OCI-LY7 (cell line): ENCODE data around the gene ZNF202. TPM values are rescaled to one million over a fixed set of nuclear protein-coding genes. Genes with fewer than 3 reads are reported as not detected.

ENCODE experiments used
- BruUV-seq: library from RNA; stranded (reverse); fragments of 400-500 nt; replicated peaks from 2 replicates; lab custom pipeline; 2021; lab: Mats Ljungman, UMichigan
- CTCF ChIA-PET: fragments of 300-600 bp; sonication (Branson Sonifier 250); formaldehyde crosslinking; loops from one replicate; lab custom pipeline; 2022; ENCODE audit warnings: antibody characterized with exemption; ENCODE audit not compliant: unreplicated experiment; lab: Charles Lee
- POLR2A ChIA-PET: fragments of 300-600 bp; sonication (Branson Sonifier 250); formaldehyde crosslinking; loops from one replicate; lab custom pipeline; 2022; ENCODE audit warnings: antibody characterized with exemption; lab: Charles Lee
- DNase-seq: peaks from one replicate; pipeline ENCODE4 v3.0.0-alpha.2; 2015; ENCODE audit warnings: low spot score
- H2AFZ ChIP-seq: fragments of 200-600 bp; sonication (generic), shearing (Covaris generic); 2 replicates; pipeline ENCODE4 v1.6.1; 2014; ENCODE audit warnings: mild to moderate bottlenecking, antibody characterized with exemption, low read length, moderate library complexity
- H3K27ac ChIP-seq: fragments of 200-600 bp; sonication (generic); 2 replicates; pipeline ENCODE4 v1.5.1; 2014; ENCODE audit warnings: mixed run types, low read depth, mild to moderate bottlenecking, moderate library complexity, low read length, inconsistent platforms; ENCODE audit not compliant: poor library complexity, severe bottlenecking
- H3K36me3 ChIP-seq: fragments of 200-600 bp; sonication (generic); 2 replicates; pipeline ENCODE4 v1.6.1; 2014; ENCODE audit warnings: mild to moderate bottlenecking, antibody characterized with exemption, low read length, moderate library complexity, mixed read lengths; ENCODE audit not compliant: insufficient read depth
- H3K4me1 ChIP-seq: fragments of 200-600 bp; sonication (generic); 2 replicates; pipeline ENCODE4 v1.5.1; 2014; ENCODE audit warnings: mild to moderate bottlenecking, low read length; ENCODE audit not compliant: insufficient read depth, poor library complexity, severe bottlenecking
- H3K4me2 ChIP-seq: fragments of 200-600 bp; sonication (generic); 2 replicates; pipeline ENCODE4 v1.6.1; 2014; ENCODE audit warnings: mild to moderate bottlenecking, low read length
- H3K4me3 ChIP-seq: fragments of 200-600 bp; sonication (generic); 2 replicates; pipeline ENCODE4 v1.5.1; 2014; ENCODE audit warnings: mild to moderate bottlenecking, low read depth, low read length; ENCODE audit not compliant: poor library complexity, severe bottlenecking
- H3K79me2 ChIP-seq: fragments of 200-600 bp; sonication (generic); 2 replicates; pipeline ENCODE4 v1.6.1; 2016; ENCODE audit warnings: low read depth, mild to moderate bottlenecking, low read length, moderate library complexity, mixed read lengths; ENCODE audit not compliant: insufficient read depth
- H3K9me2 ChIP-seq: fragments of 200-600 bp; sonication (generic); 2 replicates; pipeline ENCODE4 v1.6.1; 2016; ENCODE audit warnings: mild to moderate bottlenecking, low read length, mixed read lengths; ENCODE audit not compliant: insufficient read depth
- H3K9me3 ChIP-seq: fragments of 200-600 bp; sonication (generic); 2 replicates; pipeline ENCODE4 v1.6.1; 2014; ENCODE audit warnings: mild to moderate bottlenecking, mixed run types, low read length, mixed read lengths
- H4K20me1 ChIP-seq: fragments of 200-600 bp; sonication (generic); 2 replicates; pipeline ENCODE4 v1.6.1; 2014; ENCODE audit warnings: mild to moderate bottlenecking, antibody characterized with exemption, low read length, moderate library complexity, mixed read lengths; ENCODE audit not compliant: insufficient read depth
- CTCF ChIP-seq: fragments of 200-600 bp; sonication (generic); conservative IDR thresholded peaks from 2 replicates; pipeline ENCODE4 v1.5.1; 2014; ENCODE audit warnings: mild to moderate bottlenecking, antibody characterized with exemption, low read length, moderate library complexity, mixed read lengths
- EZH2phosphoT487 ChIP-seq: fragments of 200-600 bp; sonication (generic); IDR thresholded peaks from 2 replicates; pipeline ENCODE4 v1.6.1; 2018; ENCODE audit warnings: low read depth, borderline replicate concordance, mild to moderate bottlenecking, mixed run types, antibody characterized with exemption, low read length, moderate library complexity, mixed read lengths
- intact Hi-C: fragments of 100-400 bp; cut with micrococcal nuclease; formaldehyde crosslinking; loops from one replicate; pipeline ENCODE4 v1.10.0; 2022; ENCODE audit not compliant: unreplicated experiment
- total RNA-seq, 2 experiments: library from RNA; depleted of rRNA in 1 of 2; stranded (reverse); fragments of >200 nt in 1 of 2; shearing (Covaris generic) in 1 of 2; gene quantifications; 2 replicates each; pipeline ENCODE4 v1.2.3, GENCODE V29; 2014 to 2022

ZNF202 gene
- total RNA-seq, 2 experiments from 2014 or later, result 15.5 to 19.6 TPM

- Histone ChIP-seq H2AFZ (no peak overlapping the region), H3K4me1 (no peaks in the 10 kb centered on the region), H3K4me2 (no peak overlapping the region), H3K4me3 (no peak overlapping the region), H3K27ac (no peak overlapping the region), H3K9me2 (0 out of 2 replicates have a peak, but pooled peaks cover 3% of the 10 kb centered on the region), H4K20me1 (no peaks in the 10 kb centered on the region), H3K9me3 (no peaks in the 10 kb centered on the region), H3K36me3 (no peaks in the 10 kb centered on the region), H3K79me2 (no peaks in the 10 kb centered on the region)
- ChIA-PET POLR2A (no interaction called here), CTCF (no interaction called here)
- intact Hi-C loops, result no loop called here
- TF ChIP-seq EZH2phosphoT487 (no peak), CTCF (no peak)
- BruUV-seq, result no TSS peak
- no peak for DNase-seq
Measured at GRCh38 chr11:123778511-123778910, 37.1 kb upstream of the ZNF202 start.

GRCh38 chr11:123775715-123776549 is 34.5 kb upstream of the ZNF202 start:
- no TSS peak for BruUV-seq
- DNase-seq, result no peak
- no peak overlapping the region for H3K4me3 ChIP-seq
- no peaks in the 10 kb centered on the region for H3K36me3 ChIP-seq
- ChIA-PET POLR2A (no interaction called here), CTCF (no interaction called here)
- H3K4me2 ChIP-seq, result no peak overlapping the region
- no peak overlapping the region for H3K27ac ChIP-seq
- intact Hi-C loops, result no loop called here
- H2AFZ ChIP-seq, result no peak overlapping the region
- no peaks in the 10 kb centered on the region for H4K20me1 ChIP-seq
- H3K79me2 ChIP-seq, result no peaks in the 10 kb centered on the region
- no peaks in the 10 kb centered on the region for H3K4me1 ChIP-seq
- 0 out of 2 replicates have a peak, but pooled peaks cover 3% of the 10 kb centered on the region for H3K9me2 ChIP-seq
- no peaks in the 10 kb centered on the region for H3K9me3 ChIP-seq
- TF ChIP-seq EZH2phosphoT487 (no peak), CTCF (no peak)

- no peak overlapping the region for H3K4me2 ChIP-seq
- no peaks in the 10 kb centered on the region for H3K36me3 ChIP-seq
- no TSS peak for BruUV-seq
- intact Hi-C loops, result no loop called here
- no peak overlapping the region for H3K4me3 ChIP-seq
- no peak for DNase-seq
- H3K27ac ChIP-seq, result no peak overlapping the region
- POLR2A ChIA-PET, result interaction anchor here (0.5 to 0.8 kb wide), 3 partner anchors 10 to 1124 kb away, joined by 3 to 4 read pairs (median 3); no protein-coding TSS in a partner anchor
- CTCF ChIA-PET, result no interaction called here
- no peaks in the 10 kb centered on the region for H4K20me1 ChIP-seq
- H3K79me2 ChIP-seq, result no peaks in the 10 kb centered on the region
- H3K9me2 ChIP-seq, result 0 out of 2 replicates have a peak, but pooled peaks cover 3% of the 10 kb centered on the region
- H3K4me1 ChIP-seq, result no peaks in the 10 kb centered on the region
- TF ChIP-seq EZH2phosphoT487, result no peak
- TF ChIP-seq CTCF, result no peak
- no peaks in the 10 kb centered on the region for H3K9me3 ChIP-seq
- H2AFZ ChIP-seq, result no peak overlapping the region
Measured at GRCh38 chr11:123775289-123775688, 33.8 kb upstream of the ZNF202 start.
